ENCODE data around the gene ITPR1. TPM values are rescaled to one million over a fixed set of nuclear protein-coding genes. Genes with fewer than 3 reads are reported as not detected.

Gene ITPR1
- total RNA-seq, 1 donor from 2014 or later = 121 TPM

DNA sequence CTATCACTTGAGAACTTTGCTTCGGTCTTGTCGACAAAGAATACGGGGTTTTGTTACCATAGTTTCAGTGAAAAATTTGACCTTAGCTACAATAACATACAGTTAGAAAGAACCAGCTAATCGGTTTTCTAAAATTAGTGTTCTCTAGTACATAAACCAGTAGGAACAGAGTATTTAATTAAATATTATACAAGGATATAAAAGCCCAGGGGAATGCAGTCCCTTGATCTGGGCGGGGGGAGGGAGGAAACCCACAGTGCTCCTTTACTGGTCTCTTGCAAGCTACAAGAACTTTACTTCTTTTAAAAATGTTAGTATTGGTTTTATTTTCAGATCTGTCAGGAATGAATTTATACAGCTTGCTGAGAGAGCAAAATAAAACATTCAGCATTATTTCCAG, 41.8 kb downstream of the ITPR1 start:
- TF ChIP-seq, protein P1, sequence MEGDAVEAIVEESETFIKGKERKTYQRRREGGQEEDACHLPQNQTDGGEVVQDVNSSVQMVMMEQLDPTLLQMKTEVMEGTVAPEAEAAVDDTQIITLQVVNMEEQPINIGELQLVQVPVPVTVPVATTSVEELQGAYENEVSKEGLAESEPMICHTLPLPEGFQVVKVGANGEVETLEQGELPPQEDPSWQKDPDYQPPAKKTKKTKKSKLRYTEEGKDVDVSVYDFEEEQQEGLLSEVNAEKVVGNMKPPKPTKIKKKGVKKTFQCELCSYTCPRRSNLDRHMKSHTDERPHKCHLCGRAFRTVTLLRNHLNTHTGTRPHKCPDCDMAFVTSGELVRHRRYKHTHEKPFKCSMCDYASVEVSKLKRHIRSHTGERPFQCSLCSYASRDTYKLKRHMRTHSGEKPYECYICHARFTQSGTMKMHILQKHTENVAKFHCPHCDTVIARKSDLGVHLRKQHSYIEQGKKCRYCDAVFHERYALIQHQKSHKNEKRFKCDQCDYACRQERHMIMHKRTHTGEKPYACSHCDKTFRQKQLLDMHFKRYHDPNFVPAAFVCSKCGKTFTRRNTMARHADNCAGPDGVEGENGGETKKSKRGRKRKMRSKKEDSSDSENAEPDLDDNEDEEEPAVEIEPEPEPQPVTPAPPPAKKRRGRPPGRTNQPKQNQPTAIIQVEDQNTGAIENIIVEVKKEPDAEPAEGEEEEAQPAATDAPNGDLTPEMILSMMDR (IDR thresholded peaks at IDR 0.05) = no peak
- H3K27ac ChIP-seq = peak overlapping the region; percentile 52 to 72
- H3K4me1 ChIP-seq = peaks cover 12 to 32% of the 10 kb centered on the region in 2 donors
- no peak for DNase-seq (ENCODE audit: low spot score in 2 of 2)
- intact Hi-C loops (cut with DNase I) = no loop called here
- H3K36me3 ChIP-seq = peaks cover 0 to 2% of the 10 kb centered on the region in 2 donors
- H3K9me3 ChIP-seq = no peaks in the 10 kb centered on the region
- H3K27me3 ChIP-seq = no peaks in the 10 kb centered on the region
- peak overlapping the region in 1 of 2 donors; percentile 39 for H3K4me3 ChIP-seq

DNA sequence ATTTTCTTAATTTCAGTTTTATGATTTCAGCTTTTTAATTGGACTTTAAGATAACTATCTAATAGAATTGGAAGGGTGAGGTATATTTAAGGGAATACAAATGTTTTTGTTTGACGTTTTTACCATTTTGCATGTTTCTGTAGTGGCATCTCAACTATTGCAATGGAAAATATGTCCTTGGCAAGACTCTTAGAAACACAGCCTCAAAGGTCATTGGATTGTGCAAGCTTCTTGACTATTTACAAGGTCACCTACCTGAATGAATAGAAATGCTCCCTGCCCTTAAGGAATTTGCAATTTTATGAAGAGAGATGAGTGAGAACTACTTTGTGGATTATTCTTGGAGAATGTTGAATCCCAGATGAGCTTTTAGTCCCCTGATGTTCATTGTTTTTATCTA, 43.1 kb downstream of the ITPR1 start:
- H3K36me3 ChIP-seq = peaks cover 0 to 2% of the 10 kb centered on the region in 2 donors
- H3K9me3 ChIP-seq = no peaks in the 10 kb centered on the region
- H3K27ac ChIP-seq = peak overlapping the region in 1 of 2 donors; percentile 17
- H3K27me3 ChIP-seq = no peaks in the 10 kb centered on the region
- TF ChIP-seq, protein P1 (IDR thresholded peaks at IDR 0.05) = no peak
- intact Hi-C loops (cut with DNase I) = no loop called here
- DNase-seq (ENCODE audit: low spot score in 2 of 2) = no peak
- H3K4me3 ChIP-seq = no peak overlapping the region
- peaks cover 12 to 32% of the 10 kb centered on the region in 2 donors for H3K4me1 ChIP-seq

DNA sequence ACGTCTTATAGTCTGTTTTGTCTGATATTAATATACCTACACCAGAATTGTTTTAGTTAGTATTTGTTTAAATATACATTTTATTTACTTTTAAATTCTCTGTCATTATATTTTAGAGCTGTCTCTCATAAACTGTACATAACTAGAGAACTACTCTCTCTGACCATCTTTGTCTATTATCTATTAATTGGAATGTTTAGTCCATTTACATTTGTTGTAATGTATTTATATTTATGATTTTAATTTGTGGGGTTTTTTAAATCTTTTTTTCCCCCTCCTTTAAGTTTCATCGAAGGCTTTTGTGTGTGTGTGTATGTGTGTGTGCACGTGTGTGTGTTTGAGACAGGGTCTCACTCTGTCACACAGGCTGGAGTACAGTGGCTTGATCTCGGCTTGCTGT, 47.1 kb downstream of the ITPR1 start:
- TF ChIP-seq, protein P1 (IDR thresholded peaks at IDR 0.05) = no peak
- H3K27ac ChIP-seq = no peak overlapping the region
- peaks cover 0 to 3% of the 10 kb centered on the region in 2 donors for H3K4me1 ChIP-seq
- no peak for DNase-seq (ENCODE audit: low spot score in 2 of 2)
- no peaks in the 10 kb centered on the region for H3K27me3 ChIP-seq
- no peak overlapping the region for H3K4me3 ChIP-seq
- intact Hi-C loops (cut with DNase I) = no loop called here
- H3K36me3 ChIP-seq = peaks cover 0 to 2% of the 10 kb centered on the region in 2 donors
- no peaks in the 10 kb centered on the region for H3K9me3 ChIP-seq

- Histone ChIP-seq H3K27me3 (no peaks in the 10 kb centered on the region), H3K9me3 (no peaks in the 10 kb centered on the region), H3K4me1 (no peaks in the 10 kb centered on the region), H3K27ac (no peak overlapping the region), H3K4me3 (no peak overlapping the region), H3K36me3 (peaks cover 0 to 2% of the 10 kb centered on the region in 2 donors)
- TF ChIP-seq, protein P1 (IDR thresholded peaks at IDR 0.05) = no peak
- DNase-seq (ENCODE audit: low spot score in 2 of 2) = no peak
- intact Hi-C loops (cut with DNase I) = no loop called here
Observed at GRCh38 chr3:4543110-4543509, 50.0 kb downstream of the ITPR1 start.

- Histone ChIP-seq H3K27ac (no peak overlapping the region), H3K9me3 (no peaks in the 10 kb centered on the region), H3K27me3 (no peaks in the 10 kb centered on the region), H3K36me3 (no peaks in the 10 kb centered on the region), H3K4me1 (no peaks in the 10 kb centered on the region), H3K4me3 (no peak overlapping the region)
- TF ChIP-seq, protein P1 (IDR thresholded peaks at IDR 0.05) = no peak
- intact Hi-C loops (cut with DNase I) = no loop called here
- DNase-seq (ENCODE audit: low spot score in 2 of 2) = no peak
Observed at GRCh38 chr3:4546346-4547178, 53.4 kb downstream of the ITPR1 start.
